LNCAP (cell line): ENCODE results near the gene MEIOB.
A peak's percentile ranks its signal among the peaks of the same experiment; 100 is the strongest.

Source experiments
- CTCF ChIP-seq: fragments of 450-650 bp; IDR thresholded peaks from 2 replicates; pipeline ENCODE4 v1.5.1; 2017; ENCODE audit warnings: mild to moderate bottlenecking

Gene MEIOB

GRCh38 chr16:1815461-1815860 is 56.5 kb downstream of the MEIOB start:
- TF ChIP-seq CTCF = no peak

GRCh38 chr16:1812732-1813163 is 59.2 kb downstream of the MEIOB start:
- TF ChIP-seq CTCF = peak; percentile 78

GRCh38 chr16:1810536-1810935 is 61.4 kb downstream of the MEIOB start:
- no peak for TF ChIP-seq CTCF

- no peak for TF ChIP-seq CTCF
Measured at GRCh38 chr16:1810106-1810505, 61.9 kb downstream of the MEIOB start.

- TF ChIP-seq CTCF = no peak
Measured at GRCh38 chr16:1809281-1809801, 62.6 kb downstream of the MEIOB start.

- no peak for TF ChIP-seq CTCF
Measured at GRCh38 chr16:1808691-1809090, 63.3 kb downstream of the MEIOB start.

- TF ChIP-seq CTCF = no peak
Measured at GRCh38 chr16:1807626-1808025, 64.3 kb downstream of the MEIOB start.

- no peak for TF ChIP-seq CTCF
Measured at GRCh38 chr16:1800701-1801100, 71.3 kb downstream of the MEIOB start.
